PFSK-1 (cell line): ENCODE data around the gene CHTOP.

Experiments
- FOXP2 ChIP-seq: optimal IDR thresholded peaks from 2 replicates; pipeline ENCODE3; 2011; ENCODE audit warnings: borderline replicate concordance, control low read depth, inconsistent platforms; ENCODE audit not compliant: insufficient read depth; ENCODE audit errors: extremely low read length, extremely low read depth
- POLR2AphosphoS5 ChIP-seq: IDR thresholded peaks from 2 replicates; pipeline ENCODE4 v1.6.1; 2012; ENCODE audit warnings: low read depth, mild to moderate bottlenecking, control low read depth, low read length, moderate library complexity
- SIN3A ChIP-seq: IDR thresholded peaks from 2 replicates; pipeline ENCODE4 v1.6.1; 2012; ENCODE audit warnings: mild to moderate bottlenecking, low read length, moderate library complexity, borderline replicate concordance; ENCODE audit not compliant: insufficient read depth
- TAF1 ChIP-seq: IDR thresholded peaks from 2 replicates; pipeline ENCODE4 v1.6.1; 2012; ENCODE audit warnings: low read length, control low read depth, borderline replicate concordance; ENCODE audit not compliant: insufficient read depth
- TF ChIP-seq, protein P1 (sequence below), 2 experiments: IDR thresholded peaks; 2 replicates each; pipeline versions ENCODE4 v1.6.1 to v1.8.0; 2011 to 2012; ENCODE audit warnings: low read depth in 2 of 2, low read length in 2 of 2, control low read depth in 1 of 2, inconsistent platforms in 1 of 2, mild to moderate bottlenecking in 1 of 2, moderate library complexity in 1 of 2; ENCODE audit not compliant: insufficient read depth in 1 of 2

The CHTOP gene

DNA sequence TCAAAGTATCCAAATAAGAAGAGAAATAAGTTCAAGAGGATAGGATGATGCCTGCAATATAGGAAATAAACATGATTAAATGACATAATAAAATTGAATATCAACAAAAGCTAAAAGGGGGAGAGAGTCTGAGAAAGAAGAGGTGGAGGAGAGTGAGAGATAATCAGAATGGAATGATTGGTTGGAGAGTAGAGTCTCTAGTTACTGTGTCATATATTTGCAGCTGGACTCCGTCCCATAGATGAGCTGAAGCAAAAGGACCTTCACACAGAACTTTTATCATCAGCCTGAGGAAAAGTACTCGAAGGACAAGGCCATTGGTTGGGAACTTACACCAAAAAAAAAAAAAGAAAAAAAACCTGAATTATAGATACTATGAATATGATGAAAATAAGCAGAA is 45.4 kb upstream of the CHTOP start:
- TF ChIP-seq FOXP2 (no peak), POLR2AphosphoS5 (no peak), TAF1 (no peak), SIN3A (no peak)
- TF ChIP-seq, protein P1, sequence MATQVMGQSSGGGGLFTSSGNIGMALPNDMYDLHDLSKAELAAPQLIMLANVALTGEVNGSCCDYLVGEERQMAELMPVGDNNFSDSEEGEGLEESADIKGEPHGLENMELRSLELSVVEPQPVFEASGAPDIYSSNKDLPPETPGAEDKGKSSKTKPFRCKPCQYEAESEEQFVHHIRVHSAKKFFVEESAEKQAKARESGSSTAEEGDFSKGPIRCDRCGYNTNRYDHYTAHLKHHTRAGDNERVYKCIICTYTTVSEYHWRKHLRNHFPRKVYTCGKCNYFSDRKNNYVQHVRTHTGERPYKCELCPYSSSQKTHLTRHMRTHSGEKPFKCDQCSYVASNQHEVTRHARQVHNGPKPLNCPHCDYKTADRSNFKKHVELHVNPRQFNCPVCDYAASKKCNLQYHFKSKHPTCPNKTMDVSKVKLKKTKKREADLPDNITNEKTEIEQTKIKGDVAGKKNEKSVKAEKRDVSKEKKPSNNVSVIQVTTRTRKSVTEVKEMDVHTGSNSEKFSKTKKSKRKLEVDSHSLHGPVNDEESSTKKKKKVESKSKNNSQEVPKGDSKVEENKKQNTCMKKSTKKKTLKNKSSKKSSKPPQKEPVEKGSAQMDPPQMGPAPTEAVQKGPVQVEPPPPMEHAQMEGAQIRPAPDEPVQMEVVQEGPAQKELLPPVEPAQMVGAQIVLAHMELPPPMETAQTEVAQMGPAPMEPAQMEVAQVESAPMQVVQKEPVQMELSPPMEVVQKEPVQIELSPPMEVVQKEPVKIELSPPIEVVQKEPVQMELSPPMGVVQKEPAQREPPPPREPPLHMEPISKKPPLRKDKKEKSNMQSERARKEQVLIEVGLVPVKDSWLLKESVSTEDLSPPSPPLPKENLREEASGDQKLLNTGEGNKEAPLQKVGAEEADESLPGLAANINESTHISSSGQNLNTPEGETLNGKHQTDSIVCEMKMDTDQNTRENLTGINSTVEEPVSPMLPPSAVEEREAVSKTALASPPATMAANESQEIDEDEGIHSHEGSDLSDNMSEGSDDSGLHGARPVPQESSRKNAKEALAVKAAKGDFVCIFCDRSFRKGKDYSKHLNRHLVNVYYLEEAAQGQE (IDR thresholded peaks at IDR 0.05; ENCODE audit: insufficient read depth in 1 of 2, low read depth in 2 of 2, low read length in 2 of 2), result no peak

DNA sequence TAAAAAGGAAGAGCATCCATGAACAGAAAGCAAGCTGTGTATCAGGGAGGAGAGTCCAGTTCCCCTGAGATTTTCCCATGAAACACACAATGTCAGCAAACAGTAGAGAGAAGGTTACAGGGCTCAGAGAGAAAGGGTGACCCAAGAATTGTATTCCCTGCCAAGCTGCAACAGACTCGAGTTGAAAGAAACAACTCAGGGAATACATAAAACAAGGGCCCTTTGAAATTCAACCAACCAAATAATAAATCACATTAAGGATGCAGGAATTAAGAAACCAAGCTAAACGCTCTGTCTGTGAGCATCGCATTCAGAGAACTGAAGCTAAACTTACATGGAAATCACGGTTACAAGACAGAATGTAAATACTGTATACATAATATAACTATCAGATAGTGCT is 41.1 kb upstream of the CHTOP start:
- TF ChIP-seq, protein P1 (IDR thresholded peaks at IDR 0.05; ENCODE audit: insufficient read depth in 1 of 2, low read depth in 2 of 2, low read length in 2 of 2), result no peak
- TF ChIP-seq SIN3A (no peak), TAF1 (no peak)

DNA sequence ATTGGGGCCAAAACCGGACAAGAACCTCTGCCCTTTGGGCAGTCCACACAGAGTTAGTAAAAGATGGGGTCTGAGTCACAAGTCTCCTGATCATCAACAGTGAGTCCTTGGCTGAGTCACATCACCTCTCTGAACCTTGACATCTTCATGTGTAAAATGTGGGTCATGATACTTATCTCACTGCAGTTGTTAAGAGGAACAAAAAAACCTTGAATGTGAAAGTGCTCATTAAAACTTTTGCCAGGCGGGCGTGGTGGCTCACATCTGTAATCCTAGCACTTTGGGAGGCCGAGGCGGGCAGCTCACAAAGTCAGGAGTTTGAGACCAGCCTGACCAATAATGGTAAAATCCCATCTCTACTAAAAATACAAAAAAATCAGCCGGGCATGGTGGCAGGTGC is 36.7 kb upstream of the CHTOP start:
- TF ChIP-seq FOXP2 (no peak), POLR2AphosphoS5 (no peak), TAF1 (no peak), SIN3A (no peak)
- TF ChIP-seq, protein P1 (IDR thresholded peaks at IDR 0.05; ENCODE audit: insufficient read depth in 1 of 2, low read depth in 2 of 2, low read length in 2 of 2), result no peak

DNA sequence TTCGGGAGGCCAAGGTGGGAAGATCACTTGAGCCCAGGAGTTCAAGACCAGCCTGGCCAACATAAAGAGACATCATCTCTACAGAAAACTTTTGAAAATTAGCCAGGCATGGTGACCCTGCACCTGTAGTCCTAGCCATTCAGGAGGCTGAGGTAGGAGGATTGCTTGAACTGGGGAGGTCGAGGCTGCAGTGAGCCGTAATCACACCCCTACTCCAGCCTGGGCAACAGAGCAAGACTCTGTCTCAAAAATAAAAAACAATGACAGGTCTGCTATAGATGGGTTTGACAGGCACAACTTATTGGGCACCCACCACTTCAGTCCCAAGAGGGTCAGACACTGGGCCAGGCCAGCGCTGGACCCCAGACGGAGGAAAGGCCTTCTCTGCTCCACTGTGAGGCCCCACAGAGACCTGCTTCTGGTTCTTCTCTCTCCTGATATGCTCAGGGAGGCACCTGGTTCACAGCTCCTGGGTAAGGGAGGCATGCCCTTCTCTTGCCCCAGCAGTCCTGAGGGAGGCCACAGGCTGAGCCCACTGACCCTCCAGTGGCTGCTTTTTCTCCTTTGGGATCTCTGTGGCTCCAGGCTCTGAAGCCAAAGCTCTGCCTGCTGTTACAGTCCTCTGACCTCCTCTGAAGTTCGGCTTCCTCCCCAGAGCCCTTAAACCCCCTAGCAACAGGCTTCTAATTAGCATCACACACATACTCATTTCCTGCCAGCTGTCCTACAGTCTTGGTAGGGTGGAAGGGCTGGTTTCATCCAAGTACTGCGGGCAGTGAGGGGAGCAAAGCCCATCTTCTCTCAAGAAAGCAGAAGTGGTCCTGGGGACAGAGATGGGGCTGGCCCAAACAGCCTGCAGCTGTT is 35.3 kb upstream of the CHTOP start:
- no peak for TF ChIP-seq FOXP2
- TF ChIP-seq, protein P1 (IDR thresholded peaks at IDR 0.05; ENCODE audit: insufficient read depth in 1 of 2, low read depth in 2 of 2, low read length in 2 of 2), result peak in 1 of 2 experiments; percentile 62; a peak in 1 of 4 replicates
- peak; percentile 35; the same call in 1 of the 2 replicates for TF ChIP-seq SIN3A
- TF ChIP-seq POLR2AphosphoS5, result no peak
- TF ChIP-seq TAF1, result no peak
